Lower lobe of right lung (tissue), 2 donors: ENCODE results near the gene PNPLA2. TPM values are rescaled to one million over a fixed set of nuclear protein-coding genes. Genes with fewer than 3 reads are reported as not detected.

ENCODE experiments used
- ATAC-seq, 2 donors: fragments of 200-7000 bp; cut with Tn5 transposase; one replicate each; pipeline ENCODE4 v1.9.1; 2020 to 2022; ENCODE audit warnings: mild to moderate bottlenecking in 2 of 2, moderate library complexity in 2 of 2
- DNase-seq: peaks from one replicate; pipeline ENCODE4 v3.0.0-alpha.2; 2020
- H3K27ac ChIP-seq: fragments of 200-600 bp; one replicate; pipeline ENCODE4 v1.8.0; 2022
- H3K27me3 ChIP-seq: fragments of 200-600 bp; one replicate; pipeline ENCODE4 v1.8.0; 2022; ENCODE audit warnings: low read depth
- H3K36me3 ChIP-seq: fragments of 200-600 bp; one replicate; pipeline ENCODE4 v1.8.0; 2022; ENCODE audit warnings: mild to moderate bottlenecking
- H3K4me1 ChIP-seq: fragments of 200-600 bp; one replicate; pipeline ENCODE4 v1.8.0; 2022
- H3K4me3 ChIP-seq: fragments of 200-600 bp; one replicate; pipeline ENCODE4 v1.8.0; 2022; ENCODE audit warnings: mild to moderate bottlenecking
- H3K9me3 ChIP-seq: fragments of 200-600 bp; one replicate; pipeline ENCODE4 v1.8.0; 2022
- CTCF ChIP-seq: fragments of 200-600 bp; IDR thresholded peaks from one replicate; pipeline ENCODE4 v1.8.0; 2022; ENCODE audit warnings: antibody characterized with exemption, mild to moderate bottlenecking
- intact Hi-C: fragments of 100-400 bp; cut with DNase I; formaldehyde crosslinking; loops from one replicate; pipeline ENCODE4 v1.11.0; 2022
- total RNA-seq: library from RNA; stranded (reverse); fragmentation: NEBNext Ultra II Directional; extraction: Animal tissue kit (Norgen Biotek cat#: 25700); gene quantifications from one replicate; pipeline ENCODE4 v1.2.1, GENCODE V29; 2021
- donor health status: DM: no; HTN: yes; CAD: no; lungs with severe emphysema.

The PNPLA2 gene
- total RNA-seq, 1 donor from 2014 or later, result 137 TPM

DNA sequence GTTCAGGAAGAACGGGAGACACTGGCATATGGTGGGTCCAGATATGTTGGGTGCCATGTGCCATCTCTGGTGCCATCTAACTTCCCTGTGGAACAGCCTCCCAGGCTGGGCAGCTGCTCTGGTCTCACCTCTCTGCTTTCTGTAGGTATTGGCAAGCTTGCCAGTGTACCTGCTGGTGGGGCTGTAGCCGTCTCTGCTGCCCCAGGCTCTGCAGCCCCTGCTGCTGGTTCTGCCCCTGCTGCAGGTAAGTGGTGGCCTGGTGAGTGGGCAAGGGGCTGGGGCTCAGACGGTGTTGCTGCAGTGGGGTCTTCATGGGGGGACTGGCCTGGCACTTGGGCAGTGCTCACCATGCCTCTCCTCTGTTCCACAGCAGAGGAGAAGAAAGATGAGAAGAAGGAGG, 6.3 kb upstream of the PNPLA2 start:
- DNase-seq (no peak), ATAC-seq (no peak)
- TF ChIP-seq CTCF, result no peak
- intact Hi-C loops, result no loop called here
- Histone ChIP-seq H3K9me3 (no peaks in the 10 kb centered on the region), H3K27me3 (no peaks in the 10 kb centered on the region), H3K4me1 (peaks cover 29% of the 10 kb centered on the region), H3K27ac (no peak overlapping the region), H3K4me3 (no peak overlapping the region), H3K36me3 (peaks cover 33% of the 10 kb centered on the region)

GRCh38 chr11:813072-813455, 5.7 kb upstream of the PNPLA2 start:
- Histone ChIP-seq H3K36me3 (peaks cover 33% of the 10 kb centered on the region), H3K9me3 (no peaks in the 10 kb centered on the region), H3K27ac (no peak overlapping the region), H3K27me3 (no peaks in the 10 kb centered on the region), H3K4me3 (no peak overlapping the region), H3K4me1 (peaks cover 28% of the 10 kb centered on the region)
- DNase-seq (no peak), ATAC-seq (no peak)
- no peak for TF ChIP-seq CTCF
- intact Hi-C loops, result no loop called here

DNA sequence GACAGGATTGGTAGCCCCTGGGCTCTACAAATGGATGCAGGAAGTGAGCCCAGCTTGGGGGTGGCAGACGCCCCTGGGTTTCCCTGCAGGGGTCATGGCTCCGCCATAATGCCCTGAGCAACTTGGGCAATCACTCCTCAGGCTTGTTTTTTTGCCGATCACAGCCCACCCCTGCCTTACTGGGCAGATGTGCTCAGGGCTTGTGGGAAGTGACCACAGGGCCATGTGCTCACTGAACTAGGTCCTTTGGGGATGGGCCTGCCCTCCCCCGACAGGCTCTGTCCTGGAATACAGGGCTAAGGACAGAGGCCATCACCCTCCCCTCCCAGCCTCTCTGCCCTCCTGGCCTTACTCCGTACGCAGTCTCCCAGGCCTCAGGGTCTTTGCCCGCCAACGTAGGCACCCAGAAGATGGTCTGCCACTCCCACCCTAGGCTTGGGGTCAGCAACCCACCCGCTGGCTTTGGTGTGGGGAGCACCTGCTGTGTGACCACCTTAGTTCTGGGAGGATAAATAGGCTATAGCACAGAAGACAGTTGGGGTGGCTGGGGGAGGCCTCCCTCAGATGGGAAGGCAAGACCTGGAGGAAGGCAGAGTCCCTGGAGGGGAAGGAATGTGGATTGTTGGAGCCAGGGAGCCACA, 5.1 kb upstream of the PNPLA2 start:
- Histone ChIP-seq H3K27ac (no peak overlapping the region), H3K36me3 (peaks cover 33% of the 10 kb centered on the region), H3K27me3 (no peaks in the 10 kb centered on the region), H3K9me3 (no peaks in the 10 kb centered on the region), H3K4me3 (no peak overlapping the region), H3K4me1 (peaks cover 26% of the 10 kb centered on the region)
- ATAC-seq, result no peak
- DNase-seq, result no peak
- TF ChIP-seq CTCF, result no peak
- intact Hi-C loops, result no loop called here

DNA sequence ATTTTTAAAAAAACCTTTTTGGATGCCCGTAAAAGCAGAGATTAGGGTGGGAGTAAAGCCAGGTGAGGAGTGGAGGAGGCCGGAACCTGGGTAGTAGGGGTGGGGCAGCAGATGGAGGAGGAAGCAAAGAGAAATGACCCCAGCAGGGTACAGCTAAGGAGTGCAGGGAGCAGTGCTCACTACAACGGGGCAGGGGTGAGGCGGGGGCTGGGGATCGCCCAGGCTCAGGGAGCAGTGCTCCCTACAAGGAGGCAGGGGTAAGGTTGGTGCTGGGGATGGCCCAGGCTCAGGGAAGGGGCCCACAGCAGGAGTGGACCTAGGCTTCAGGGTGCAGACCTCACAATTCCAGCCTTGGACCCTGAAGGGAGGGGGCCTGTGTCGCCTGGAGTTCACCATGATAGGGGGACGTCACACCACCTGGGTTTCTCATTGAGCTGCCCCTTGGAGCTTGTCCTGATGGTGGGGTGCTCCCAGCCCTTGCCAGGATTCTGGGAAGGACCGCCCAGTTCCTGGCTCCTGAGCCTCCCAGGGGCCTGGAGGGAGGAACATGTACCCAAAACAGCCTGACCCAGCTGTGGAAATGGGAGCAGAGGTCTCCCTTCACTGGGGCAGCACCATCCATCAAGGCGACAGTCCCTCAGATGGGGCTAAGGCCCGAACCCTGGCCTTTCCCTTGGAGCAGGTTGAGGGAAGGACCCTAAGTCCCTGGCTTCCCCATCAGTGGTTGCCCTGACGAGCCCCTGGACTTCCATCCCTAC, 2.9 kb upstream of the PNPLA2 start:
- ATAC-seq, result no peak
- Histone ChIP-seq H3K27ac (no peak overlapping the region), H3K27me3 (no peaks in the 10 kb centered on the region), H3K4me1 (peaks cover 26% of the 10 kb centered on the region), H3K4me3 (no peak overlapping the region), H3K9me3 (no peaks in the 10 kb centered on the region), H3K36me3 (peaks cover 33% of the 10 kb centered on the region)
- no peak for TF ChIP-seq CTCF
- intact Hi-C loops, result no loop called here
- DNase-seq, result no peak

DNA sequence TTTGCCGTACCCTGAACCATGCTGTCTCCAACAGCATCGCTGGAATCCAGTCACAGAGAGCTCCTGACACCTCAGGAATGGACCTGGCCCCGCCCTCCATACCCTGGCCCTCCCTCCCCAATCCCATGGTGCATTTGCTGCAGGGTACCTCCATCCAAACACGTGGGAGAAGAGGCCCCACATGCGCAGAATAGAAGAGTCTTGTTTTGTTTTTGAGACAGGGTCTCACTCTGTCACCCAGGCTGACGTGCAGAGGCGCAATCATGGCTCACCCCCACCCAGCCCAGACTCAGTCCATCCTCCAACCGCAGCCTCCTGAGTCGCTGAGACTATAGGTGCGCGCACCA, 2.3 kb upstream of the PNPLA2 start:
- no peak for DNase-seq
- no peak for ATAC-seq
- no peak overlapping the region for H3K4me3 ChIP-seq
- H3K9me3 ChIP-seq, result no peaks in the 10 kb centered on the region
- peaks cover 26% of the 10 kb centered on the region for H3K4me1 ChIP-seq
- no peak overlapping the region for H3K27ac ChIP-seq
- H3K27me3 ChIP-seq, result no peaks in the 10 kb centered on the region
- intact Hi-C loops, result no loop called here
- peaks cover 28% of the 10 kb centered on the region for H3K36me3 ChIP-seq
- TF ChIP-seq CTCF, result no peak
